Keratinocyte (primary cell): ENCODE measurements around the gene TRIM51. TPM values are rescaled to one million over a fixed set of nuclear protein-coding genes. Genes with fewer than 3 reads are reported as not detected.

Experiments
- DNase-seq: peaks from one replicate; pipeline ENCODE4 v3.0.0-alpha.2; 2011; ENCODE audit warnings: low read depth, missing footprints, low spot score
- FAIRE-seq: peaks from 2 replicates; lab custom pipeline; 2011; peaks lifted over from hg19 to GRCh38; lab: Jason Lieb, UNC
- H2AFZ ChIP-seq: 2 replicates; pipeline ENCODE4 v1.6.0; 2012; ENCODE audit warnings: low read length, control low read depth, inconsistent platforms; ENCODE audit not compliant: control insufficient read depth
- H3K27ac ChIP-seq: 2 replicates; pipeline ENCODE4 v1.5.1; 2011; ENCODE audit warnings: low read length; ENCODE audit not compliant: control insufficient read depth, insufficient read depth
- H3K27me3 ChIP-seq: 3 replicates; pipeline ENCODE4 v1.6.0; 2011; ENCODE audit warnings: low read length; ENCODE audit not compliant: control insufficient read depth, insufficient read depth; ENCODE audit errors: extremely low read depth
- H3K36me3 ChIP-seq, 2 experiments: 2 replicates in 1 of 2; 3 replicates in 1 of 2; pipeline ENCODE4 v1.5.1; 2011; ENCODE audit warnings: low read length in 2 of 2, mild to moderate bottlenecking in 1 of 2; ENCODE audit not compliant: control insufficient read depth in 2 of 2, insufficient read depth in 2 of 2; ENCODE audit errors: extremely low read depth in 1 of 2
- H3K4me1 ChIP-seq: 3 replicates; pipeline ENCODE4 v1.5.1; 2011; ENCODE audit warnings: low read length; ENCODE audit not compliant: control insufficient read depth, insufficient read depth; ENCODE audit errors: extremely low read depth
- H3K4me2 ChIP-seq: 3 replicates; pipeline ENCODE4 v1.6.0; 2011; ENCODE audit warnings: low read depth, low read length; ENCODE audit not compliant: control insufficient read depth, insufficient read depth; ENCODE audit errors: extremely low read depth
- H3K4me3 ChIP-seq, 3 experiments: fragments of 200-600 bp in 1 of 3; sonication (generic) in 1 of 3; 2 replicates in 2 of 3; 3 replicates in 1 of 3; pipeline ENCODE4 v1.5.1; 2011 to 2016; ENCODE audit warnings: low read length in 3 of 3, mild to moderate bottlenecking in 3 of 3, control low read depth in 2 of 3, inconsistent platforms in 1 of 3, low read depth in 1 of 3, mixed read lengths in 1 of 3, mixed run types in 1 of 3, moderate library complexity in 1 of 3; ENCODE audit not compliant: control insufficient read depth in 2 of 3, insufficient read depth in 2 of 3; ENCODE audit errors: extremely low read depth in 1 of 3
- H3K79me2 ChIP-seq: 2 replicates; pipeline ENCODE4 v1.6.0; 2012; ENCODE audit warnings: low read length; ENCODE audit not compliant: control insufficient read depth, insufficient read depth
- H3K9ac ChIP-seq: 3 replicates; pipeline ENCODE4 v1.6.0; 2011; ENCODE audit warnings: low read length; ENCODE audit not compliant: control insufficient read depth, insufficient read depth; ENCODE audit errors: extremely low read depth
- H3K9me1 ChIP-seq: 3 replicates; pipeline ENCODE4 v1.6.0; 2011; ENCODE audit warnings: low read length; ENCODE audit not compliant: control insufficient read depth, insufficient read depth; ENCODE audit errors: extremely low read depth
- H3K9me3 ChIP-seq: 2 replicates; pipeline ENCODE4 v1.5.1; 2012; ENCODE audit warnings: low read depth, low read length; ENCODE audit not compliant: control insufficient read depth
- H4K20me1 ChIP-seq: 3 replicates; pipeline ENCODE4 v1.6.0; 2011; ENCODE audit warnings: low read length; ENCODE audit not compliant: control insufficient read depth, insufficient read depth; ENCODE audit errors: extremely low read depth
- EZH2 ChIP-seq: IDR thresholded peaks from one replicate; pipeline ENCODE4 v1.6.1; 2012; ENCODE audit warnings: inconsistent platforms, mild to moderate bottlenecking, low read length, moderate library complexity
- dilution Hi-C: fragments of 300-500 bp; cut with MboI; formaldehyde crosslinking; loops from one replicate; pipeline ENCODE4 v1.7.0; 2020; ENCODE audit warnings: low sequenced_read_pairs; ENCODE audit not compliant: extremely low pct_ligation_motif_present
- polyA plus RNA-seq, 5 experiments: library from polyadenylated mRNA; depleted of rRNA in 3 of 5; stranded (reverse) in 3 of 5; stranded (forward) in 1 of 5; unstranded in 1 of 5; fragments of >200 nt; gene quantifications; 1 replicate in 1 of 5; 2 replicates in 3 of 5; 3 replicates in 1 of 5; pipeline versions ENCODE4 v1.2.1 to v1.2.3, GENCODE V29; 2011 to 2012; ENCODE audit warnings: missing spikeins in 2 of 5, low read depth in 1 of 5, low replicate concordance in 1 of 5
- TF ChIP-seq, protein P1 (sequence below), 3 experiments: IDR thresholded peaks in 1 of 3; conservative IDR thresholded peaks in 1 of 3; optimal IDR thresholded peaks in 1 of 3; 2 replicates in 2 of 3; 3 replicates in 1 of 3; pipeline versions ENCODE3 to v1.5.1; 2011; ENCODE audit warnings: low read length in 3 of 3, mild to moderate bottlenecking in 3 of 3, moderate library complexity in 2 of 3, control low read depth in 1 of 3, inconsistent platforms in 1 of 3; ENCODE audit not compliant: insufficient read depth in 2 of 3; ENCODE audit errors: extremely low read depth in 1 of 3

TRIM51 gene
- polyA plus RNA-seq, 1 donor (not counting 4 experiments of a cell fraction or from before 2014, with no cell fraction given), result not detected

GRCh38 chr11:55895216-55895615 lies 12.1 kb downstream of the TRIM51 start:
- Histone ChIP-seq H3K79me2 (no peaks in the 10 kb centered on the region), H3K36me3 (no peaks in the 10 kb centered on the region), H3K27me3 (no peaks in the 10 kb centered on the region), H2AFZ (no peak overlapping the region), H3K9me1 (no peaks in the 10 kb centered on the region), H3K4me1 (no peaks in the 10 kb centered on the region), H3K9me3 (no peaks in the 10 kb centered on the region), H3K4me2 (no peak overlapping the region), H3K27ac (no peak overlapping the region), H4K20me1 (no peaks in the 10 kb centered on the region), H3K9ac (no peak overlapping the region), H3K4me3 (no peak overlapping the region)
- dilution Hi-C loops, result no loop called here
- DNase-seq (no peak), FAIRE-seq (no peak)
- TF ChIP-seq, protein P1, sequence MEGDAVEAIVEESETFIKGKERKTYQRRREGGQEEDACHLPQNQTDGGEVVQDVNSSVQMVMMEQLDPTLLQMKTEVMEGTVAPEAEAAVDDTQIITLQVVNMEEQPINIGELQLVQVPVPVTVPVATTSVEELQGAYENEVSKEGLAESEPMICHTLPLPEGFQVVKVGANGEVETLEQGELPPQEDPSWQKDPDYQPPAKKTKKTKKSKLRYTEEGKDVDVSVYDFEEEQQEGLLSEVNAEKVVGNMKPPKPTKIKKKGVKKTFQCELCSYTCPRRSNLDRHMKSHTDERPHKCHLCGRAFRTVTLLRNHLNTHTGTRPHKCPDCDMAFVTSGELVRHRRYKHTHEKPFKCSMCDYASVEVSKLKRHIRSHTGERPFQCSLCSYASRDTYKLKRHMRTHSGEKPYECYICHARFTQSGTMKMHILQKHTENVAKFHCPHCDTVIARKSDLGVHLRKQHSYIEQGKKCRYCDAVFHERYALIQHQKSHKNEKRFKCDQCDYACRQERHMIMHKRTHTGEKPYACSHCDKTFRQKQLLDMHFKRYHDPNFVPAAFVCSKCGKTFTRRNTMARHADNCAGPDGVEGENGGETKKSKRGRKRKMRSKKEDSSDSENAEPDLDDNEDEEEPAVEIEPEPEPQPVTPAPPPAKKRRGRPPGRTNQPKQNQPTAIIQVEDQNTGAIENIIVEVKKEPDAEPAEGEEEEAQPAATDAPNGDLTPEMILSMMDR (optimal IDR thresholded peaks at IDR 0.05 in 1 of 3, IDR thresholded peaks at IDR 0.05 in 1 of 3, conservative IDR thresholded peaks at IDR 0.05 in 1 of 3; ENCODE audit: extremely low read depth in 1 of 3, insufficient read depth in 2 of 3, low read length in 3 of 3), result no peak
- no peak for TF ChIP-seq EZH2

DNA sequence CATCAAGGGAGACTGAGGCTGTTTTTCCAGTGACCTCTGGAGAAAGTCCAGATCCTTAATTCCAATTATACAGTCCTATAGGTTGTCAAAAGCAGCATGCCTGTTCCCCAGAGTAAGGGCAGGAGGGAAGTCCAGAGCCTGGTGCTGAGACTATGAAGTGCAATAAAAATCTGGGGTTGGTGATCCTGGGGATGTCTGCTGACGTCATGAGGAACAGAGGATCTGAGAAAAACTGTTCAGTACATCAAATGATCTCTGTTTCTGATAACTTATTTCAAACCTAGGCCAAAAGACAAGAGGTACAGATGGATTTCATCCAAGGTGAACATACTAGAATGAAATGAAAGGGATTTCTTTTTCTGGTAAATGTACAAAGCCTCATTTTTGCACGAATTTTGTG lies 19.2 kb downstream of the TRIM51 start:
- H3K4me1 ChIP-seq, result no peaks in the 10 kb centered on the region
- no peak overlapping the region for H3K4me3 ChIP-seq
- H3K79me2 ChIP-seq, result no peaks in the 10 kb centered on the region
- TF ChIP-seq EZH2, result no peak
- TF ChIP-seq, protein P1 (optimal IDR thresholded peaks at IDR 0.05 in 1 of 3, IDR thresholded peaks at IDR 0.05 in 1 of 3, conservative IDR thresholded peaks at IDR 0.05 in 1 of 3; ENCODE audit: extremely low read depth in 1 of 3, insufficient read depth in 2 of 3, low read length in 3 of 3), result no peak
- no peaks in the 10 kb centered on the region for H3K9me3 ChIP-seq
- no peaks in the 10 kb centered on the region for H3K9me1 ChIP-seq
- H3K27me3 ChIP-seq, result no peaks in the 10 kb centered on the region
- no peak overlapping the region for H3K27ac ChIP-seq
- no peak overlapping the region for H3K4me2 ChIP-seq
- no peak overlapping the region for H2AFZ ChIP-seq
- no peak overlapping the region for H3K9ac ChIP-seq
- no peaks in the 10 kb centered on the region for H4K20me1 ChIP-seq
- no peaks in the 10 kb centered on the region for H3K36me3 ChIP-seq
- dilution Hi-C loops, result no loop called here
- FAIRE-seq (no peak), DNase-seq (no peak)
